Liver (tissue), 9 donors: Measurements from ENCODE around the gene CACNB4. TPM values are rescaled to one million over a fixed set of nuclear protein-coding genes. Genes with fewer than 3 reads are reported as not detected.

Experiments used
- DNase-seq: peaks from one replicate; pipeline ENCODE4 v3.0.0-alpha.2; 2017; ENCODE audit warnings: low spot score
- H3K27ac ChIP-seq, 2 donors: one replicate each; pipeline ENCODE4 v1.7.0; 2013; ENCODE audit warnings: inconsistent platforms in 2 of 2, low read length in 2 of 2, control low read depth in 1 of 2, low read depth in 1 of 2, mild to moderate bottlenecking in 1 of 2
- H3K27me3 ChIP-seq, 4 donors: one replicate each; pipeline versions ENCODE4 v1.6.1 to v1.7.0; 2013; ENCODE audit warnings: low read length in 3 of 4, inconsistent platforms in 1 of 4, mild to moderate bottlenecking in 1 of 4, moderate library complexity in 1 of 4; ENCODE audit not compliant: control insufficient read depth in 4 of 4, insufficient read depth in 4 of 4
- H3K36me3 ChIP-seq, 4 donors: one replicate each; pipeline versions ENCODE4 v1.6.1 to v1.7.0; 2013; ENCODE audit warnings: low read length in 3 of 4, mild to moderate bottlenecking in 3 of 4, low read depth in 1 of 4, moderate library complexity in 1 of 4; ENCODE audit not compliant: control insufficient read depth in 4 of 4, insufficient read depth in 3 of 4
- H3K4me1 ChIP-seq, 4 donors: one replicate each; pipeline versions ENCODE4 v1.6.1 to v1.7.0; 2013; ENCODE audit warnings: low read length in 3 of 4, mild to moderate bottlenecking in 3 of 4, moderate library complexity in 1 of 4; ENCODE audit not compliant: control insufficient read depth in 4 of 4, insufficient read depth in 4 of 4
- H3K4me3 ChIP-seq, 3 donors: one replicate each; pipeline versions ENCODE4 v1.6.1 to v1.7.0; 2013; ENCODE audit warnings: low read length in 3 of 3, control low read depth in 1 of 3, low read depth in 1 of 3, mild to moderate bottlenecking in 1 of 3
- H3K9ac ChIP-seq, 2 donors: one replicate each; pipeline ENCODE4 v1.7.0; 2013; ENCODE audit warnings: low read length in 2 of 2, mild to moderate bottlenecking in 2 of 2, moderate library complexity in 2 of 2, control low read depth in 1 of 2, low read depth in 1 of 2
- H3K9me3 ChIP-seq, 4 donors: one replicate each; pipeline versions ENCODE4 v1.6.1 to v1.7.0; 2013; ENCODE audit warnings: low read length in 3 of 4; ENCODE audit not compliant: control insufficient read depth in 4 of 4
- ATF3 ChIP-seq: IDR thresholded peaks from 2 replicates; pipeline ENCODE4 v1.6.1; 2016; ENCODE audit warnings: antibody characterized with exemption
- CTCF ChIP-seq: fragments of 150-350 bp; IDR thresholded peaks from 2 replicates; pipeline ENCODE4 v1.5.1; 2017; ENCODE audit warnings: improper control_type of control experiment, low read depth, low read length; ENCODE audit not compliant: missing input control
- EGR1 ChIP-seq, 2 donors: IDR thresholded peaks; 2 replicates each; pipeline ENCODE4 v1.6.1; 2016 to 2018; ENCODE audit warnings: antibody characterized with exemption in 2 of 2, low read depth in 2 of 2
- FOXA1 ChIP-seq: IDR thresholded peaks from 2 replicates; pipeline ENCODE4 v1.6.1; 2016; ENCODE audit warnings: antibody characterized with exemption
- FOXA2 ChIP-seq: IDR thresholded peaks from 2 replicates; pipeline ENCODE4 v1.6.1; 2016; ENCODE audit warnings: antibody characterized with exemption
- HNF4A ChIP-seq, 2 donors: conservative IDR thresholded peaks; 2 replicates each; pipeline ENCODE4 v1.6.1; 2016; ENCODE audit warnings: antibody characterized with exemption in 2 of 2, mild to moderate bottlenecking in 2 of 2
- HNF4G ChIP-seq: IDR thresholded peaks from 2 replicates; pipeline ENCODE4 v1.6.1; 2016; ENCODE audit warnings: antibody characterized with exemption
- JUND ChIP-seq, 2 donors: IDR thresholded peaks; 2 replicates each; pipeline ENCODE4 v1.6.1; 2016; ENCODE audit warnings: antibody characterized with exemption in 2 of 2
- MAX ChIP-seq: IDR thresholded peaks from 2 replicates; pipeline ENCODE4 v1.6.1; 2016; ENCODE audit warnings: antibody characterized with exemption
- NR2F2 ChIP-seq: IDR thresholded peaks from 2 replicates; pipeline ENCODE4 v1.6.1; 2016; ENCODE audit warnings: antibody characterized with exemption
- RAD21 ChIP-seq, 2 donors: IDR thresholded peaks; 2 replicates each; pipeline ENCODE4 v1.6.1; 2016; ENCODE audit warnings: antibody characterized with exemption in 2 of 2, mild to moderate bottlenecking in 2 of 2
- REST ChIP-seq: IDR thresholded peaks from 2 replicates; pipeline ENCODE4 v1.6.1; 2016; ENCODE audit warnings: antibody characterized with exemption, mild to moderate bottlenecking
- RXRA ChIP-seq, 2 donors: IDR thresholded peaks; 2 replicates each; pipeline ENCODE4 v1.6.1; 2017 to 2018; ENCODE audit warnings: antibody characterized with exemption in 2 of 2, mild to moderate bottlenecking in 1 of 2
- SP1 ChIP-seq: IDR thresholded peaks from 2 replicates; pipeline ENCODE4 v1.6.1; 2018; ENCODE audit warnings: antibody characterized with exemption, mild to moderate bottlenecking
- TAF1 ChIP-seq: conservative IDR thresholded peaks from 2 replicates; pipeline ENCODE4 v1.6.1; 2016; ENCODE audit warnings: antibody characterized with exemption, mild to moderate bottlenecking
- YY1 ChIP-seq: IDR thresholded peaks from 2 replicates; pipeline ENCODE4 v1.6.1; 2016; ENCODE audit warnings: antibody characterized with exemption, mild to moderate bottlenecking
- ZBTB33 ChIP-seq: IDR thresholded peaks from 2 replicates; pipeline ENCODE4 v1.6.1; 2016; ENCODE audit warnings: antibody characterized with exemption
- WGBS: extraction: QIAGEN DNeasy Blood & Tissue Kit; methylation state at CpG from one replicate; pipeline ENCODE4 v1.1.7; 2013; 5-methylcytosine and 5-hydroxymethylcytosine counted together
- polyA plus RNA-seq, 2 donors: library from polyadenylated mRNA; stranded (reverse) in 1 of 2; unstranded in 1 of 2; fragments of 200-250 nt in 1 of 2; fragments of >200 nt in 1 of 2; fragmentation: Nextera tagmentation in 1 of 2; extraction: Ambion mirVana in 1 of 2; gene quantifications; one replicate each; pipeline versions ENCODE4 v1.2.1 to v1.2.3, GENCODE V29; 2013 to 2015
- total RNA-seq, 2 donors: library from RNA; depleted of rRNA; stranded (reverse); fragments of >200 nt; gene quantifications; one replicate each; pipeline ENCODE4 v1.2.3, GENCODE V29; 2014
- donor health status: healthy.
- donor health status: healthy.
- donor health status: healthy.
- donor health status: healthy.
- donor health status: healthy.

Gene CACNB4
- total and polyA plus RNA-seq, 4 donors: 0.02 to 0.50 (median 0.21) TPM

GRCh38 chr2:152024477-152024876 lies 74.4 kb downstream of the CACNB4 start:
- TF ChIP-seq HNF4G (no peak), RXRA (IDR thresholded peaks at IDR 0.05) (no peak), CTCF (no peak), HNF4A (conservative IDR thresholded peaks at IDR 0.05) (no peak), SP1 (no peak), ATF3 (no peak), FOXA2 (no peak), REST (no peak), JUND (IDR thresholded peaks at IDR 0.05) (no peak), NR2F2 (no peak)
- no peaks in the 10 kb centered on the region for H3K36me3 ChIP-seq
- no peaks in the 10 kb centered on the region for H3K9me3 ChIP-seq
- no peak overlapping the region for H3K27ac ChIP-seq
- 82% methylated on average over 2 of the region's 2 CpGs for WGBS
- no peak for DNase-seq
- H3K4me3 ChIP-seq: no peak overlapping the region
- H3K4me1 ChIP-seq: peaks cover 0 to 7% (median 0%) of the 10 kb centered on the region in 4 donors
- H3K9ac ChIP-seq: no peak overlapping the region
- no peaks in the 10 kb centered on the region for H3K27me3 ChIP-seq

- TF ChIP-seq REST: no peak
- TF ChIP-seq TAF1: no peak
- TF ChIP-seq ATF3: no peak
- TF ChIP-seq HNF4G: no peak
- TF ChIP-seq EGR1 (IDR thresholded peaks at IDR 0.05; ENCODE audit: low read depth in 2 of 2): no peak
- no peak for TF ChIP-seq HNF4A (conservative IDR thresholded peaks at IDR 0.05)
- no peak for TF ChIP-seq YY1
- TF ChIP-seq JUND (IDR thresholded peaks at IDR 0.05): no peak
- no peak for TF ChIP-seq FOXA1
- no peak for TF ChIP-seq MAX
- TF ChIP-seq FOXA2: no peak
- TF ChIP-seq ZBTB33: no peak
- TF ChIP-seq CTCF: no peak
- no peak for TF ChIP-seq RXRA (IDR thresholded peaks at IDR 0.05)
- no peak for TF ChIP-seq RAD21 (IDR thresholded peaks at IDR 0.05)
- no peak overlapping the region for H3K9ac ChIP-seq
- no peaks in the 10 kb centered on the region for H3K36me3 ChIP-seq
- DNase-seq: no peak
- no peak overlapping the region for H3K4me3 ChIP-seq
- peaks cover 0 to 7% (median 0%) of the 10 kb centered on the region in 4 donors for H3K4me1 ChIP-seq
- WGBS: 74% methylated on average over 3 of the region's 3 CpGs
- H3K27ac ChIP-seq: no peak overlapping the region
- no peaks in the 10 kb centered on the region for H3K27me3 ChIP-seq
- H3K9me3 ChIP-seq: no peaks in the 10 kb centered on the region
Observed at GRCh38 chr2:152022090-152022489, 76.8 kb downstream of the CACNB4 start.
